Loucy (cell line): ENCODE results near the gene LRRC15.

ENCODE experiments used
- EZH2phosphoT487 ChIP-seq: fragments of 200-600 bp; IDR thresholded peaks from 2 replicates; pipeline ENCODE4 v1.6.1; 2018; ENCODE audit warnings: antibody characterized with exemption, mild to moderate bottlenecking, moderate library complexity, borderline replicate concordance
- TF ChIP-seq, protein P1 (sequence below): fragments of 200-600 bp; sonication (generic); conservative IDR thresholded peaks from 2 replicates; pipeline ENCODE4 v1.5.1; 2014; ENCODE audit warnings: mild to moderate bottlenecking, antibody characterized with exemption, low read length

DNA sequence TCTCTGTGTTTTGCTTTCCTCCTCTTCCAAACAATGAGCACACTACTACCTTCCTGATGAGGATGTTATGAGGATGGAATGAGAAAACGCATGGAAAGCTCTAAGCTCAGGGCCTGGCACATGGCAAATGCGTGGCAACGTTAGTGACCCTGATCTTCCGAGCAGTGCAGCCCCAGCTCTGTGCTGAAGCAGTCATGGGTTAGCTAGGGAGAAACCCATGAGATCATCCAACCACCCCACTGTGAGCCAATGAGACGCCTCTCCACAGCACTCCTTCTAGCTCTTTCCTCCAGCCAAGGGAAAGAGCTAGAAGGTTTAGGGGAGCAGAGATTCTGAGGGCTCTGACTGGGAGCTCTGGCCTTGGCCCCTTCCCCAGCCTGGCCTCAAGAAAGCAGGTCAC is 22.9 kb downstream of the LRRC15 start:
- TF ChIP-seq, protein P1, sequence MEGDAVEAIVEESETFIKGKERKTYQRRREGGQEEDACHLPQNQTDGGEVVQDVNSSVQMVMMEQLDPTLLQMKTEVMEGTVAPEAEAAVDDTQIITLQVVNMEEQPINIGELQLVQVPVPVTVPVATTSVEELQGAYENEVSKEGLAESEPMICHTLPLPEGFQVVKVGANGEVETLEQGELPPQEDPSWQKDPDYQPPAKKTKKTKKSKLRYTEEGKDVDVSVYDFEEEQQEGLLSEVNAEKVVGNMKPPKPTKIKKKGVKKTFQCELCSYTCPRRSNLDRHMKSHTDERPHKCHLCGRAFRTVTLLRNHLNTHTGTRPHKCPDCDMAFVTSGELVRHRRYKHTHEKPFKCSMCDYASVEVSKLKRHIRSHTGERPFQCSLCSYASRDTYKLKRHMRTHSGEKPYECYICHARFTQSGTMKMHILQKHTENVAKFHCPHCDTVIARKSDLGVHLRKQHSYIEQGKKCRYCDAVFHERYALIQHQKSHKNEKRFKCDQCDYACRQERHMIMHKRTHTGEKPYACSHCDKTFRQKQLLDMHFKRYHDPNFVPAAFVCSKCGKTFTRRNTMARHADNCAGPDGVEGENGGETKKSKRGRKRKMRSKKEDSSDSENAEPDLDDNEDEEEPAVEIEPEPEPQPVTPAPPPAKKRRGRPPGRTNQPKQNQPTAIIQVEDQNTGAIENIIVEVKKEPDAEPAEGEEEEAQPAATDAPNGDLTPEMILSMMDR, result no peak
- no peak for TF ChIP-seq EZH2phosphoT487
